Measurements from ENCODE around the gene CHRNA4. TPM values are rescaled to one million over a fixed set of nuclear protein-coding genes. Genes with fewer than 3 reads are reported as not detected.

CHRNA4 gene
- total and polyA plus RNA-seq, 2 donors (not counting 3 experiments of a cell fraction or from before 2014, with no cell fraction given), result not detected

DNA sequence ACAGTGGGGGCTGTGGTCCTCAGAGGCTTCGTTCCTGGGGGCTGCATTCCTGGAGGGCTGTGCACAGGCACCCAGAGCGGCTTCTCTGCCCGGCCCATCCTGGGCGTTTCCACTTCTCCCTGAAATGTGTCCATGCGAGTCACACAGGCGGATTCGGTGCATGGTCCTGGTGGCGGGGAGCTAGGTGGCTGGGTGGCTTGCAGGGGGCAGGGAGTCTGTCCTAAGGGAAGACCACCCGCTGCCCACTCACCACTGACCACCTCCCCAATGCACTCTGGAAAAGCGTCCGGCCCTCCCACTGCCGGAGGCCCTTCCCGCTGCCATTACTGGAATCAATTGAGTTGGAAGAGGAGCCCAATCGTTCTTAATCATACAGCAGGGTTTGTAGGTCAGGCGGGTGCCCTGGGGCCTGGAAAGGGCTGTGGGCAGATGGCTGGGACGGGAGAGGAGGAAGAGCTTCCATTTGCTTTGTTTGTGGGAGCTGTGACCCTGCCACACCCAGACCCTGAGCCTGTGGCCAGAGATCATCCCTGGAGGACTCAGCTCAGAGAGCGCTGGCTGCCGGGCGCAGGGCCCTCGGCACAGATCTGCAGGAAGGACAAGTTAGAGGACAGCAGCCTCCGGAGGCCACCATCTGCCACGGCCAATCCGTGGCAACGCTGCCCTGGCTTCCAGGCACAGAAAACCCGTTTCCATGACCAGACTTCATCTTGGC, 6.4 kb downstream of the CHRNA4 start:
- H3K79me2 ChIP-seq (ENCODE audit: control insufficient read depth, insufficient read depth, low read length), result no peaks in the 10 kb centered on the region
- no peaks in the 10 kb centered on the region for H3K36me3 ChIP-seq (ENCODE audit: control insufficient read depth in 2 of 2, extremely low read depth in 1 of 2, insufficient read depth in 2 of 2, low read length in 2 of 2)
- no peak overlapping the region for H3K4me2 ChIP-seq (ENCODE audit: insufficient read depth, low read length)
- no peaks in the 10 kb centered on the region for H3K27me3 ChIP-seq (ENCODE audit: control insufficient read depth in 2 of 2, insufficient read depth in 2 of 2, low read length in 2 of 2)
- no peak overlapping the region for H3K9ac ChIP-seq (replicated peaks; ENCODE audit: extremely low read depth, insufficient read depth, low read length)
- no peak overlapping the region for H3K27ac ChIP-seq (ENCODE audit: insufficient read depth, low read depth, low read length)
- H3K9me1 ChIP-seq (replicated peaks; ENCODE audit: control insufficient read depth, extremely low read depth, insufficient read depth, low read length), result no peaks in the 10 kb centered on the region
- DNase-seq (ENCODE audit: low read depth, low spot score), result no peak
- TF ChIP-seq CTCF (IDR thresholded peaks at IDR 0.05; ENCODE audit: extremely low read depth in 1 of 2, insufficient read depth in 1 of 2, low read depth in 1 of 2, low read length in 2 of 2) (no peak), POLR2A (IDR thresholded peaks at IDR 0.05; ENCODE audit: low read depth, low read length) (no peak), POLR2AphosphoS5 (IDR thresholded peaks at IDR 0.05; ENCODE audit: insufficient read depth, low read depth, low read length) (no peak), MYC (IDR thresholded peaks at IDR 0.05; ENCODE audit: low read depth, low read length) (no peak), JUN (IDR thresholded peaks at IDR 0.05; ENCODE audit: borderline replicate concordance, insufficient read depth, insufficient read length, low read depth) (no peak), GATA2 (IDR thresholded peaks at IDR 0.05; ENCODE audit: insufficient read depth, insufficient read length, low read depth, low read length) (no peak), EZH2 (IDR thresholded peaks at IDR 0.05; ENCODE audit: borderline replicate concordance, low read depth, low read length, severe bottlenecking) (no peak), FOS (IDR thresholded peaks at IDR 0.05; ENCODE audit: borderline replicate concordance, insufficient read depth, low read length) (no peak)
- TF ChIP-seq, protein P1, sequence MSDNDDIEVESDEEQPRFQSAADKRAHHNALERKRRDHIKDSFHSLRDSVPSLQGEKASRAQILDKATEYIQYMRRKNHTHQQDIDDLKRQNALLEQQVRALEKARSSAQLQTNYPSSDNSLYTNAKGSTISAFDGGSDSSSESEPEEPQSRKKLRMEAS (IDR thresholded peaks at IDR 0.05; ENCODE audit: insufficient read depth, insufficient read length), result no peak
- H2AFZ ChIP-seq (ENCODE audit: low read depth, low read length), result no peak overlapping the region
- FAIRE-seq, result no peak
- POLR2A ChIA-PET, result no interaction called here
- no peaks in the 10 kb centered on the region for H4K20me1 ChIP-seq (replicated peaks; ENCODE audit: control insufficient read depth, extremely low read depth, insufficient read depth, low read length)
- CTCF ChIA-PET, result interaction anchor here (1.0 kb wide), 1 partner anchor 132 kb away, joined by 4 read pairs; no protein-coding TSS in a partner anchor
- BruUV-seq (replicated peaks), result no TSS peak
- H3K9me3 ChIP-seq (replicated peaks; ENCODE audit: control insufficient read depth, insufficient read depth, low read length), result no peaks in the 10 kb centered on the region
- H3K4me3 ChIP-seq (replicated peaks in 1 of 3; ENCODE audit: insufficient read depth in 1 of 3, low read depth in 1 of 3, low read length in 3 of 3), result no peak overlapping the region
- dilution Hi-C loops (cut with MboI; ENCODE audit: extremely low pct_ligation_motif_present, low sequenced_read_pairs) (no loop called here), intact Hi-C loops (cut with micrococcal nuclease) (no loop called here)
- no peaks in the 10 kb centered on the region for H3K4me1 ChIP-seq (ENCODE audit: control insufficient read depth, extremely low read depth, insufficient read depth, low read length)

Measured in endothelial cell of umbilical vein (primary cell).